Tibial nerve (tissue), 3 donors: ENCODE data around the gene IDS.

Experiments used
- POLR2A ChIP-seq, 2 donors: fragments of 450-650 bp; IDR thresholded peaks; one replicate each; pipeline ENCODE4 v1.6.1; 2017; ENCODE audit warnings: antibody characterized with exemption in 2 of 2, mild to moderate bottlenecking in 2 of 2, moderate library complexity in 2 of 2
- TF ChIP-seq, protein P1 (sequence below), 5 experiments: fragments of 200-600 bp in 3 of 5; fragments of 450-650 bp in 2 of 5; sonication (generic) in 3 of 5; IDR thresholded peaks; one replicate each; pipeline ENCODE4 v1.5.1; 2016 to 2019; ENCODE audit warnings: antibody characterized with exemption in 5 of 5, mild to moderate bottlenecking in 3 of 5, moderate library complexity in 2 of 5

DNA sequence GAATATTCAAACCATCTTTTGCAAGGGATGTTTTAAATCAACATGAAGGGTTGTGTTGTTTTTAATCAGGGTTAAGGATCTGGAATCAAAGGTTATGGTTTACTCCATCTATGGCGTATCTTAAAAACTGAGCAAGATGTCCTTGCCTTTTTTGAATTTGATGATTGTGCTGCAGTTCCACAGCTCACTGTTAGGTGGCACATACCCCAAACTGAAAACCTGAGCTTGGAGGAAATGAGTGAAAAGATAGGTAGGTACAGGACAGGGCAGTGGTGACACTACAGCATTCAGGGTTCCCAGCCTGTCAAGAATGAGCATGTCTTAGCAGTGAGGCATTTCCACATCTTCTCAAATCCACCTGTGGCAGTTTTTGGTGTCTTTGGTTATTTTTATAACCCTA lies 22.6 kb upstream of the IDS start:
- TF ChIP-seq, protein P1, sequence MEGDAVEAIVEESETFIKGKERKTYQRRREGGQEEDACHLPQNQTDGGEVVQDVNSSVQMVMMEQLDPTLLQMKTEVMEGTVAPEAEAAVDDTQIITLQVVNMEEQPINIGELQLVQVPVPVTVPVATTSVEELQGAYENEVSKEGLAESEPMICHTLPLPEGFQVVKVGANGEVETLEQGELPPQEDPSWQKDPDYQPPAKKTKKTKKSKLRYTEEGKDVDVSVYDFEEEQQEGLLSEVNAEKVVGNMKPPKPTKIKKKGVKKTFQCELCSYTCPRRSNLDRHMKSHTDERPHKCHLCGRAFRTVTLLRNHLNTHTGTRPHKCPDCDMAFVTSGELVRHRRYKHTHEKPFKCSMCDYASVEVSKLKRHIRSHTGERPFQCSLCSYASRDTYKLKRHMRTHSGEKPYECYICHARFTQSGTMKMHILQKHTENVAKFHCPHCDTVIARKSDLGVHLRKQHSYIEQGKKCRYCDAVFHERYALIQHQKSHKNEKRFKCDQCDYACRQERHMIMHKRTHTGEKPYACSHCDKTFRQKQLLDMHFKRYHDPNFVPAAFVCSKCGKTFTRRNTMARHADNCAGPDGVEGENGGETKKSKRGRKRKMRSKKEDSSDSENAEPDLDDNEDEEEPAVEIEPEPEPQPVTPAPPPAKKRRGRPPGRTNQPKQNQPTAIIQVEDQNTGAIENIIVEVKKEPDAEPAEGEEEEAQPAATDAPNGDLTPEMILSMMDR (IDR thresholded peaks at IDR 0.05): peak; percentile 30 to 43 (median 32)
- TF ChIP-seq POLR2A (IDR thresholded peaks at IDR 0.05): no peak
